ENCODE data around the gene LAMA3. TPM values are rescaled to one million over a fixed set of nuclear protein-coding genes. Genes with fewer than 3 reads are reported as not detected.

LAMA3 gene
- total and polyA plus RNA-seq, 10 of the 15 experiments (the other 5 are each of a cell fraction or from before 2014, with no cell fraction given), result 0.37 to 6.5 (median 5.4) TPM

- POLR2A ChIA-PET, result no interaction called here
- 60% methylated on average over 3 of the region's 3 CpGs for WGBS (ENCODE audit: insufficient coverage, insufficient replicate concordance, low lambda C conversion rate, missing lambda C conversion rate)
- TF ChIP-seq POLR2AphosphoS5 (IDR thresholded peaks at IDR 0.05; ENCODE audit: low read length) (no peak), NR2C2 (IDR thresholded peaks at IDR 0.05; ENCODE audit: borderline replicate concordance, control insufficient read depth, insufficient read length, low read depth) (no peak), RFX5 (IDR thresholded peaks at IDR 0.05; ENCODE audit: low read depth, low read length) (no peak), ZBTB11 (CRISPR knock-in tag; IDR thresholded peaks at IDR 0.05) (no peak), ZNF687 (IDR thresholded peaks at IDR 0.05) (no peak), NRF1 (conservative IDR thresholded peaks at IDR 0.05; ENCODE audit: low read depth, low read length) (no peak), SMAD5 (IDR thresholded peaks at IDR 0.05; ENCODE audit: low read depth) (no peak), MTA3 (IDR thresholded peaks at IDR 0.05; ENCODE audit: borderline replicate concordance, low read length) (no peak), BCL3 (IDR thresholded peaks at IDR 0.05; ENCODE audit: borderline replicate concordance, insufficient read depth, low read depth, low read length, poor library complexity, severe bottlenecking) (no peak), JUND (IDR thresholded peaks at IDR 0.05; ENCODE audit: low read depth, low read length) (no peak), CREB1 (IDR thresholded peaks at IDR 0.05; ENCODE audit: low read depth) (no peak), PAX5 (IDR thresholded peaks at IDR 0.05; ENCODE audit: borderline replicate concordance, low read depth, low read length) (no peak), SRF (IDR thresholded peaks at IDR 0.05; ENCODE audit: low read depth in 2 of 2, low read length in 2 of 2) (no peak)
- TF ChIP-seq, protein P1, sequence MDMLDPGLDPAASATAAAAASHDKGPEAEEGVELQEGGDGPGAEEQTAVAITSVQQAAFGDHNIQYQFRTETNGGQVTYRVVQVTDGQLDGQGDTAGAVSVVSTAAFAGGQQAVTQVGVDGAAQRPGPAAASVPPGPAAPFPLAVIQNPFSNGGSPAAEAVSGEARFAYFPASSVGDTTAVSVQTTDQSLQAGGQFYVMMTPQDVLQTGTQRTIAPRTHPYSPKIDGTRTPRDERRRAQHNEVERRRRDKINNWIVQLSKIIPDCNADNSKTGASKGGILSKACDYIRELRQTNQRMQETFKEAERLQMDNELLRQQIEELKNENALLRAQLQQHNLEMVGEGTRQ (IDR thresholded peaks at IDR 0.05; ENCODE audit: borderline replicate concordance, low read depth, low read length), result no peak
These were observed 179.0 kb downstream of the LAMA3 start for GRCh38 chr18:23868136-23868785.

More at GRCh38 chr18:23868136-23868785, 179.0 kb downstream of the LAMA3 start:
- no peaks in the 10 kb centered on the region for H4K20me1 ChIP-seq (ENCODE audit: control insufficient read depth, insufficient read depth)
- no peaks in the 10 kb centered on the region; the same call in 1 of the 3 replicates for H3K9me3 ChIP-seq (replicated peaks; ENCODE audit: control insufficient read depth, insufficient read depth, low read length)
- no peak for FAIRE-seq
- H3K4me1 ChIP-seq (ENCODE audit: control insufficient read depth, insufficient read depth, low read length), result peaks cover 19% of the 10 kb centered on the region
- RAD21 ChIA-PET (ENCODE audit: unreplicated experiment), result interaction anchor here (1.1 kb wide), 1 partner anchor 50 kb away, joined by 3 read pairs; no protein-coding TSS in a partner anchor
- H3K79me2 ChIP-seq (ENCODE audit: control insufficient read depth, insufficient read depth, low read length), result no peaks in the 10 kb centered on the region
- no peaks in the 10 kb centered on the region for H3K27me3 ChIP-seq (replicated peaks in 1 of 2; ENCODE audit: control insufficient read depth in 2 of 2, insufficient read depth in 2 of 2, low read length in 1 of 2)
- H3K4me3 ChIP-seq, result no peak overlapping the region
- intact Hi-C loops (cut with micrococcal nuclease; ENCODE audit: unreplicated experiment), result no loop called here
- no peak overlapping the region for H3K27ac ChIP-seq (ENCODE audit: control insufficient read depth, insufficient read depth)
- DNase-seq (ENCODE audit: low read depth, low spot score), result no peak
- H3K36me3 ChIP-seq (ENCODE audit: control insufficient read depth in 2 of 2, insufficient read depth in 2 of 2, low read length in 1 of 2), result no peaks in the 10 kb centered on the region
- no peak overlapping the region for H2AFZ ChIP-seq (ENCODE audit: control insufficient read depth, low read depth, low read length)
- CTCF ChIA-PET, result interaction anchor here (0.6 kb wide), 1 partner anchor 227 kb away, joined by 4 read pairs; no protein-coding TSS in a partner anchor
- SMC1A ChIA-PET (ENCODE audit: uncharacterized antibody, unreplicated experiment), result no interaction called here
- in situ Hi-C loops (cut with MboI), result no loop called here
- no peak overlapping the region for H3K9ac ChIP-seq (ENCODE audit: control insufficient read depth, insufficient read depth, low read length)
- no peak overlapping the region for H3K4me2 ChIP-seq (ENCODE audit: control insufficient read depth, insufficient read depth)
- no TSS peak for BruUV-seq (replicated peaks)
- ATAC-seq, result no peak

All from GM12878 (cell line).